Stimulated activated CD8-positive, alpha-beta memory T cell treated with anti-CD3 and anti-CD28 coated beads, Interleukin-4, amount 100 ng/mL, for 1 hour (primary cell): ENCODE measurements around the gene SLC1A2.

ENCODE experiments used
- DNase-seq, 2 donors: peaks; one replicate each; pipeline ENCODE4 v3.0.0-alpha.2; 2020; ENCODE audit warnings: low read depth in 2 of 2, low spot score in 1 of 2

SLC1A2 gene

GRCh38 chr11:35305670-35306382, 113.5 kb downstream of the SLC1A2 start:
- DNase-seq: peak in 1 of 2 donors; percentile 14

GRCh38 chr11:35304900-35305460, 114.4 kb downstream of the SLC1A2 start:
- no peak for DNase-seq

GRCh38 chr11:35304386-35304775, 115.0 kb downstream of the SLC1A2 start:
- no peak for DNase-seq

- no peak for DNase-seq
These were observed 115.6 kb downstream of the SLC1A2 start for GRCh38 chr11:35303596-35304385.

- no peak for DNase-seq
These were observed 117.0 kb downstream of the SLC1A2 start for GRCh38 chr11:35302398-35302797.

- no peak for DNase-seq
These were observed 121.0 kb downstream of the SLC1A2 start for GRCh38 chr11:35298369-35298768.

- no peak for DNase-seq
These were observed 123.6 kb downstream of the SLC1A2 start for GRCh38 chr11:35295751-35296150.

- no peak for DNase-seq
These were observed 125.7 kb downstream of the SLC1A2 start for GRCh38 chr11:35293699-35294098.

GRCh38 chr11:35293035-35293434, 126.3 kb downstream of the SLC1A2 start:
- no peak for DNase-seq

GRCh38 chr11:35292279-35292678, 127.1 kb downstream of the SLC1A2 start:
- no peak for DNase-seq

GRCh38 chr11:35290876-35291275, 128.5 kb downstream of the SLC1A2 start:
- DNase-seq: no peak

- no peak for DNase-seq
These were observed 129.5 kb downstream of the SLC1A2 start for GRCh38 chr11:35289821-35290220.

- DNase-seq: no peak
These were observed 130.4 kb downstream of the SLC1A2 start for GRCh38 chr11:35288817-35289541.

GRCh38 chr11:35288309-35288708, 131.0 kb downstream of the SLC1A2 start:
- DNase-seq: no peak

- no peak for DNase-seq
These were observed 131.9 kb downstream of the SLC1A2 start for GRCh38 chr11:35287344-35287890.

GRCh38 chr11:35286126-35286525, 133.2 kb downstream of the SLC1A2 start:
- DNase-seq: no peak

GRCh38 chr11:35285471-35285870, 133.9 kb downstream of the SLC1A2 start:
- DNase-seq: no peak

- no peak for DNase-seq
These were observed 137.0 kb downstream of the SLC1A2 start for GRCh38 chr11:35282221-35282882.

GRCh38 chr11:35281169-35281688, 138.1 kb downstream of the SLC1A2 start:
- DNase-seq: no peak

GRCh38 chr11:35280727-35281126, 138.6 kb downstream of the SLC1A2 start:
- no peak for DNase-seq
